GM18505 (cell line): ENCODE data around the gene SPRYD4.
A peak's percentile ranks its signal among the peaks of the same experiment; 100 is the strongest.
"Not testable (repeated sequence)": the region's sequence is repeated elsewhere in the genome, so short reads cannot be mapped to it uniquely, and the experiment has no call there.

Experiments
- ATAC-seq: cut with Tn5 transposase; IDR thresholded peaks from one replicate; pipeline ENCODE4 v1.9.1; 2021; ENCODE audit not compliant: unreplicated experiment
- POLR2A ChIP-seq: IDR thresholded peaks from 4 replicates; pipeline ENCODE4 v1.6.1; 2011; ENCODE audit warnings: borderline replicate concordance; ENCODE audit not compliant: insufficient read depth, insufficient read length; ENCODE audit errors: extremely low read depth

Gene SPRYD4

DNA sequence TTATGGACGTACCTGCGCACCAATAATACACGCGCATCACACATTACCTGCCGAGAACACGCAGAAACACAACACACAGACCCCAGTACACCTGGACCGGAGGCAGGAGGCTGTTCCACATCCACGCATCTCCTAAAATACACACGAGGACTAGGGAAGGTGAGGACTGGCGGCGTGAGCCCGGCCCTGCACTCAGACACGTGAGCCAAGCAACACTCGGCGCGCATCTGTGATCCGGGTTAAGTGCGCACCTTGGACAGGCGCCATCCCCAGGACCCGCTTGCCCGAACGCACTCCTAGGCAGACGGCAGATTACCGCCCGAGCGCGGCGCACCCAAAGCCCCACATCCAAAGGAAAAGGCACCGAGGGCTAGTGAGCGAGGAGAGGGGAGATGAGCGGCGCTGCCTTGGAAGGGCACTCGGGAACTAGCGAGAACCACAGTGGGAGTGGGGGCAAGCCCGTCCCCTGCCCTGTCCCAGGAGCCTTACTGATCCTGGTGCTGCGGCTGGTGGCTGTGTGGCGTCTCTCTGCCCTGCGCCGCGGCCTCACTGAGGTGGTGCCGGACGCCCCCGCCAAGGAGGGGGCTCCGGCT lies 19.2 kb downstream of the SPRYD4 start:
- no peak for TF ChIP-seq POLR2A

DNA sequence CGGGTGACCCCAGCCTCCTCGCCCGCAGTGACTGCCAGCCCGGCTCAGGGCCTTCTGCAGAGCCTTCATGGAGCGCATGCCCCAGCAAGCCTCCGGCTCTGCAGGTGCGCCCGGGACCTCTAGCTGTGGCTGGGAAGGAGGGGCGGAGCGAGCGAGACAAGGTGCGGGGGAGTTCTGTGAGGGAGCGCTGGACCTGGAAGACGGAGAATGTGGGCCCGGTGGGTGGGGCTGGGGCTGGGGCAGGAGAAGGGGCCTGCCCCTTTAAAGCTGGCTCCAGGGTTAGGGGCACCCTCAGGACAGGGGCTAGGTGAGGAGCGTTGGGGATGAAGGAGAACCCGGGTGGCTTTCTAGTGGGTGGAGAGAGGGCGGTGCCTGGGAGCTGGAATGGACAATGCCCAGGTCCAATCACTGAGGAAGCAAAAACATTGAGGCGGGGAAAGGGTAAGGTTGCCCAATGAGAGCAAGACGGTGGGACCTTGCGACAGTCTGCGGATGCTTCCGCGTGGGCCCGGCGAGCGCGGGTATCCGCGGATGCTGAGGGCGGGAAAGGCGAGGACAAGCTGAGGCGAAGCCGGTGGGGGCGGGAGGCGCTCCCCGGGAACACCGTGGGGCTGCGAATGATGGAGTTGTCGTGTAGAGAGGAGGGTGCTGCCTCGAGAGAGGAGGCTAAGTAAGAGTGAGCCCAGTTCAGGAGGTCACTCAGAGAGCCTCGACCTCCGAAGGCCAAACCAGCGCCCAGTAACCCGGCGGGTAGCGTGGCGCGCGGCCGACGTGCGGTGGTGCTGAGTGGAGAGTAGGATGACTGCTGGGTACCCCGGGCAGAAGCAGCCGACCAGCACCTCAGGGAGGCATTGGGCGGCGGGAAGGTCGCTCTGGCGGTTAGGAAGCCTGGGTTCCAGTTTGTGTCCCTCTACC lies 19.9 kb downstream of the SPRYD4 start, which contains the start of gene GLS2:
Gene GLS2, minus strand, starts transcription at position 121 of the 915 bp plus-strand sequence. Its CDS starts 43 bp downstream, at position 78.
- TF ChIP-seq POLR2A, result no peak
- ATAC-seq, result peak; percentile 70

More for the DNA sequence above, 19.2 kb downstream of the SPRYD4 start:
- peak; percentile 14 for ATAC-seq

GRCh38 chr12:56490360-56490759 lies 22.0 kb downstream of the SPRYD4 start:
- no peak for ATAC-seq
- no peak for TF ChIP-seq POLR2A

DNA sequence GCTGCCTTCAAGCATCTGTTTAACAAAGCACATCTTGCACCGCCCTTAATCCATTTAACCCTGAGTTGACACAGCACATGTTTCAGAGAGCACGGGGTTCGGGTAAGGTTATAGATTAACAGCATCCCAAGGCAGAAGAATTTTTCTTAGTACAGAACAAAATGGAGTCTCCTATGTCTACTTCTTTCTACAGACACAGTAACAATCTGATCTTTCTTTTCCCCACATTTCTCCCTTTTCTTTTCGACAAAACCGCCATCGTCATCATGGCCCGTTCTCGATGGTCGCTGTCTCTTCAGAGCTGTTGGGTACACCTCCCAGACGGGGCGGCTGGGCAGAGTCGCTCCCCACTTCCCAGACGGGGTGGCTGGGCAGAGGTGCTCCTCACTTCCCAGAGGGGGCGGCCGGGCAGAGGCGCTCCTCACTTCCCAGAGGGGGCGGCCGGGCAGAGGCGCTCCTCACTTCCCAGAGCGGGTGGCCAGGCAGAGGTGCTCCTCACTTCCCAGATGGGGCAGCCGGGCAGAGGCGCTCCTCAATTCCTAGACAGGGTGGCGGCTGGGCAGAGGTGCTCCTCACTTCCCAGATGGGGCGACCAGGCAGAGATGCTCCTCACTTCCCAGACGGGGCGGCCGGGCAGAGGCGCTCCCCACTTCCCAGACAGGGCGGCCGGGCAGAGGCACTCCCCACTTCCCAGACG lies 25.2 kb downstream of the SPRYD4 start:
- ATAC-seq, result not testable (repeated sequence)

- not testable (repeated sequence) for ATAC-seq
These were observed 25.7 kb downstream of the SPRYD4 start for GRCh38 chr12:56494106-56494415.

DNA sequence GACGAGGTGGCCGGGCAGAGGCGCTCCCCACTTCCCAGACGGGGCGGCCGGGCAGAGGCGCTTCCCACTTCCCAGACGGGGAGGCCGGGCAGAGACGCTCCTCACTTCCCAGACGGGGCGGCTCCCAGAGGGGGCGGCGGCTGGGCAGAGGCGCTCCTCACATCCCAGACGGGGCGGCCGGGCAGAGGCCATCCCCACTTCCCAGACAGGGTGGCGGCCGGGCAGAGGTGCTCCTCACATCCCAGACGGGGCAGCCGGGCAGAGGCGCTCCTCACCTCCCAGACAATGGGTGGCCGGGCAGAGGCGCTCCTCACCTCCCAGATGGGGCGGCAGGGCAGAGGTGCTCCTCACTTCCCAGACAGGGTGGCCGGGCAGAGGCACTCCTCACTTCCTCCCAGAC lies 26.1 kb downstream of the SPRYD4 start:
- not testable (repeated sequence) for ATAC-seq

GRCh38 chr12:56496704-56497103 lies 28.3 kb downstream of the SPRYD4 start:
- ATAC-seq, result not testable (repeated sequence)

DNA sequence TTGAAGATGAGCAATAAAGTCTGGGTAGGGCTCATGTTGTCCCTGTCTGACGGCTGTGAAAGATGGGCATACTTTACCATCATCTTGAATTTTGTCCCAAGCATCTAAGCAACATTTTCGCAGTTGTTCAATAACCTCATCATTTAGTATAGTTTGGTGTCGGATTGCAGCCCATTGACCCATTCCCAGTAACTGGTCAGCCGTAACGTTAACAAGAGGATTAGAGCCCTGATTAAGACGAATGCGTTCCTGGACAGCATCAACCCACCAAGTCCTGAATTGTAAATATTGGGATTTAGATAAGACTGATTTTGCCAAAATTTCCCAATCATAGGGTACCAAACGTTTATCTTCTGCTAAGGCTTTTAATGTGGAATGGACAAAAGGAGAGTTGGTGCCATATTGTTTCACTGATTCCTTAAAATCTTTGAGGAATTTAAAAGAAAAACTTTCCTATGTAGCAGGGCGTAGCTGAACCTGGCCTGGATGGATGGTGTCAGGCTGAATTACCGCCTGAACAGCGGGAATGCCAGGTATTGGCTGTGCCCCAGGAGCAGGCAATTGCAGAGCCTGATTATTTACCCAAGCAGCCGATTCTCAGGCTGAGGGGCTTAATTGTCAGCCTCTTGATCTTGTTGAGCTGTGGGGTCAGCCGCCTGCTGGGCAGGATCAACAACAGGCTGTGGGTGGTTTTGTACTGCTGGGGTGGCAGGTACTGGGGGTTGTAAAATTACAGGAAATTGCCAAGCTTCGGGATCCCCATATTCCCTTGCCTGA lies 29.9 kb downstream of the SPRYD4 start:
- ATAC-seq, result not testable (repeated sequence)

- ATAC-seq, result not testable (repeated sequence)
These were observed 31.1 kb downstream of the SPRYD4 start for GRCh38 chr12:56499452-56499851.

DNA sequence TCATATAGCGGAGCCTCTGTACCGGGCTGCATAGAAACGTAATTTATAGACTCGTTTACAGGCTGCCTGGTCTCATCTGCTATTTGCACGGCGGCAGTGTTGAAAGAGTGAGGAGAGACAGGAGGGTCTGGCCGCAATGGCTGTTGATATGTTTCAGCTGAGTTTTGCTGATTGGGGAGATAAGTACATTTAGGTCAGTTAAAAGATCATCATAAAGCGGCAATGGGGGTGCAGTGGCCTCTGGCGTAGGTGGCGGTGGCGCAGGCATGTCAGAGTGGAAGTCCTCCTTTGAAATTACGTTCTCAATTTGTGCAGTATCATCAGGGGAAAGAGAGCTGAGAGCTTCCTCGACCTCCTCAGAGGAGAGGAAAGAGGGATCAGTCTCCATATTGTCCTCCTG lies 31.5 kb downstream of the SPRYD4 start:
- not testable (repeated sequence) for ATAC-seq

GRCh38 chr12:56510786-56511185 lies 42.4 kb downstream of the SPRYD4 start:
- TF ChIP-seq POLR2A, result no peak

GRCh38 chr12:56514014-56514318 lies 45.6 kb downstream of the SPRYD4 start:
- ATAC-seq, result not testable (repeated sequence)

More at GRCh38 chr12:56510786-56511185, 42.4 kb downstream of the SPRYD4 start:
- ATAC-seq, result no peak

GRCh38 chr12:56517854-56518253 lies 49.5 kb downstream of the SPRYD4 start:
- no peak for TF ChIP-seq POLR2A
- no peak for ATAC-seq

- TF ChIP-seq POLR2A, result no peak
- no peak for ATAC-seq
These were observed 50.2 kb downstream of the SPRYD4 start for GRCh38 chr12:56518570-56518969.

GRCh38 chr12:56520048-56520447 lies 51.7 kb downstream of the SPRYD4 start:
- no peak for ATAC-seq
- no peak for TF ChIP-seq POLR2A
